HG03039 (cell line): ENCODE results near the gene EPN2.

Experiments
- ATAC-seq: cut with Tn5 transposase; IDR thresholded peaks from one replicate; pipeline ENCODE4 v1.9.1; 2021; ENCODE audit warnings: mild to moderate bottlenecking, moderate library complexity; ENCODE audit not compliant: unreplicated experiment

Gene EPN2

DNA sequence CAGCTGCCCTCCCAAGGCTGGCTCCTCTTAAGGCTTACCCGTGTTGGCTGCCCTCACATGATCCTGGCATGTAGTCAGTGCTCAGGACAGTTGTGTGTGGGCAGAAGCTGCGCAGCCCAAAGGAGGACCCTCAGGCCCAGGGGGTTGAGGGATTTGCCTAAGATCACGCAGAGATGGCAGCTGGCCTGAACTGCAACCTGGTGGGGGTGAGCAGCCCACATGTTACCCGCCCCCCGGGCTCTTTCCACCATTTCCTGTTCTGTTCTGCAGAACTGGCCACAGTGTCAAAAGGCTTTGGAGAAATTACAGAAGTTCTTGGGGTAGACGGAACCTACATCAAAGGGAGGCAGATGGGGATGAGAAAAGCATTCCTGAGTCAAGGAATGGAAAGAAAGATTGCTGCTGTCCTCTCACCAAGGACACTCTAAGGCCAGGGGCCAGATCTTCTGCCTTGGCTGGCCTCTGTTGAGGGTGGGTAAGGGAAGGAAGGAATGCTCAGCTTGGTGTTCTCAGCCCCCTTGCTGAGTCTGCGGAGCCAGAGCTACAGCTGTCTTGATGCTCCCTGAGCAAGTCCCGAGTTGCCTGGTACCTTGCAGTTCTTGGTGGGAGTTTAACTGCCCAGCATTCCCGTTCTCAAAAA lies 53.0 kb downstream of the EPN2 start:
- ATAC-seq: no peak

GRCh38 chr17:19291646-19292376 lies 54.6 kb downstream of the EPN2 start:
- ATAC-seq: no peak

- no peak for ATAC-seq
Observed at GRCh38 chr17:19292377-19292711, 55.2 kb downstream of the EPN2 start.

GRCh38 chr17:19294443-19294842 lies 57.3 kb downstream of the EPN2 start:
- no peak for ATAC-seq

GRCh38 chr17:19295473-19296135 lies 58.4 kb downstream of the EPN2 start:
- ATAC-seq: no peak

DNA sequence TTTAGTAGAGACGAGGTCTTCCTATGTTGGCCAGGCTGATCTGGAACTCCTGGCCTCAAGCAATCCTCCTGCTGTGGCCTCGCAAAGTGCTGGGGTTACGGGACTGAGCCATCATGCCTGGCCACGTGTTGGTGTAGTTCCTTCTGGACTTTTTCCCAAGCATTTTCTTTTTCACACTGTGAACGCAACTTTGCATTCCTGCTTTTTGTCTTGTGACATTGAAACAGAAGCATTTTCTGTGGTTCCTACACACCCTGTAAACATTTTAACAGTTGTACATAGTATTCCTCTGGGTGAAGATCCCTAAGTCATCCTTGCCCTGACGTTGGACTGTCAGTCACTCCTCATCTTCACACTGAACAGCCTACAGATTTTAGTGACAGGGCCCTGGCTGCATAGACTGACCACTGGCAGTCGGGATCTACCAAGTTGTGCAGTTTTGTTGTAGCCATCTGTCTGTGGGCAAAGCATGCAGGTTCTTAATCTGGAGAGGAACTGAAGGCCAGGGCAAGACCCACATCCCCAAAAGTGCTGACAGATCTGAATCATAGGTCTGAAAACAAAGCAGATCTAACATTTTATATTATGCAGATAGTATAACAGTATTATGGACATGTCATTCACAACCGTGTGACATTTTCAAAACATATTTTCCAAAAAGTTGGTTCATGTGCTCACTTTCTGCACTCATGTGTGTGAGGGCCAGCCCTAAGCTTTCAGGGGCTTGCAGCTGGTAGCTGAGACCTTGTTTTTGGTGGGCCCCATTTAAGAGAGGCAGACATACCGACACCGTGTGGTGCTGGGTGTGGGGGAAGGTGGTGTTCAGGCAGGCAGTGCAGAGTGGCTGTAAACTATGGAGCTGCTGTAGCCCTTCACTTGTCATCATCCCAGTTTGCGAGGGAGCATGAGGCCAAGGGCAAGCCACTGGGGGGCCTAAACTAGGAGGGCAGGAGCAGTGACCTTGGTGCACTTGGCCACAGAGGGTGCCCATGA lies 59.9 kb downstream of the EPN2 start:
- ATAC-seq: no peak

DNA sequence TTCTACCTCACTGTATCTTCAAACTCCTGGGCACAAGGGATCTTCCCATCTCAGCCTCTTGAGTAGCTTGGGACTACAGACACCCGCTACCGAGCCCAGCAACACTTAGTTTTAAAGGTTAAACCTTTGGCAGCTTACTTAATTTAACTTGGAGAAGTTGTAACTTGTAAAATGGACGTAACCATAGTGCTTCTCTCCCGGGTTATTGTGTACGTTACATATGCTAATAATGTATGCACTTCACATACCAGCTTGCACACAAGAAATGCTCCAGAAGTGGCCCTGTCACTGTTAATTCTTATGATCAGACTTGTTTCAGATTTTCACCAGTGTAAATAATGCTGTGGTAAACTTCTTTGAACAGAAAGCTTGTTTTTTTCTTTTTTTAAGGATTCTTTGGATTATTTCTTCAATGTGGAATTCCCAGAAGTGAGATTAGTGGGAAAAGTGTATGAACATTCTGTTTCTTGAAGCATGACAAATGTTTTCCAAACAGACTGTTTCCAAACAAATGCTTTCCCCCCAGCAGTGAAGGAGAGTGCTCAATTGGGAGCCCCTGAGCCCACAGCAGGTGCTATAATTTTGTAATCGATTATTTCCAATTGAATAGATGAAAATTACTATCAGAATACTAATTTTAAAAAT lies 61.5 kb downstream of the EPN2 start:
- no peak for ATAC-seq

DNA sequence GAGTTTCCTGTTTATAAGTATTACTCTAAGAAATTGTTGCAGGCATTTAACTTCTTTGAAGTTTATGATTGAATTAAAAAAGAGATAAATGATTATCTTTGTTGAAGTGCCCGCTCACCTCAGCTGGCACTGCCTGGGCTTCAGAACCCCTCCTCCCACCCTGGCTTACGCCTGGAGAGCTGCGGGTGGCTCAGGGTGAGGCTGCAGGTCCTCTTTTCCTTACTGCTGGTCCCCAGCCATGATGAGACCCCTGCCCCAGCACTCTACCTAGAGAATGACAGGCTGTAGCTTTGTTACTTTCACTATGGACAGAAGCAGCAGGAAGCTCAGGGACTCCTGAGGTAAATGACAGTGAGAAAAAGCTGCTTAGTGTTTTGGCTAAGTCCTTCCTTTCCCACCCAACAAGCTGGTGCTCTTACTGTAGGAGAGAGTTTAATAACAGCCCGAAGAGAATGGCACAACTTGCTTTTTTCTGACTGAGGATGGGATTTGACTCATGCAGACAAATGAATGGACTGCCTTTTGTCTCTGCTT lies 62.1 kb downstream of the EPN2 start:
- ATAC-seq: no peak

- no peak for ATAC-seq
Observed at GRCh38 chr17:19299866-19300265, 62.7 kb downstream of the EPN2 start.

GRCh38 chr17:19301274-19301951 lies 64.2 kb downstream of the EPN2 start:
- no peak for ATAC-seq

DNA sequence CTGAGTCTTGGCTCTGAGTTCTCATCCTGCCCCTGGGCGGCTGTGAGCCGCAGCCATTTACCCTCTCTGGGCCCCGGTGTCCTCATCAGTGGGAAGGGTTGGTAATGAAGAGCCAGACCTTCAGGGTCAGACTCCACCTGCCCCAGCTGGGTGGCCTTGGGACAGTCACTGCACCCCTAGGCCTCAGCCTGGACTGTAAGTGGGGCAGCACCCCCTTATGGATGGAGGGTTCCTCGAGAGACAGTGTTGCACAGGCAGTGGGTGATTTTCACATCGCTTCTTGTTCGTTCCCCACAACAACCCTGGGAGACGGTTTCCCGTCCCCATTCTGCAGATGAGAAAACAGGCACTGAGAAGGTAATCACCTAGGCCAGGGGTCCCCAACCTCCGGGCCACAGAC lies 64.8 kb downstream of the EPN2 start:
- ATAC-seq: no peak

DNA sequence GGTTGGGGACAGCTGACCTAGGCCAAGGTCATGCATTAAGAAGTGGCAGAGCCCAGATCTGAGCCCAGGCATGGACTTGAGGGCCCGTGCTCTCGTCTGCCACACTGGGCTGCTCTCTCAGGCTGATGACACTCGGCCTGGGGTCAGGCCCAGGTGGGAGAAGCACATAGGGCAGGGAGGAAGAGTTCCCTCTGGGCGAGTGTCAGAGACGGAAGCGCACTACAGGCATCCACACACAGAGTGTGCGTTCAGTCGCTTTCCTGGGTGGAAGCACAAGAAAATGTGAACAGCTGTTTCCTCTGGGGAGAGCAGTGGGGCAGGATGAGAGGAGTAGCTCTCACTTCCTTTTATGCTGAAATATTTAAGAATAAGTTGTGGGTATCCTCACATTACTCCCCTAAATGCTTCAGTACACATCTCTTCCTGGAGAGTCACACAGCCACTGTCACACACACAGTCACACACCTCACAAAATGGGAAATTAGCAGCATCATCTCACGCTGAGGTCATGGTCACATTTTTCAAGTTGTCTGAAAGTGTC lies 65.7 kb downstream of the EPN2 start:
- ATAC-seq: no peak

DNA sequence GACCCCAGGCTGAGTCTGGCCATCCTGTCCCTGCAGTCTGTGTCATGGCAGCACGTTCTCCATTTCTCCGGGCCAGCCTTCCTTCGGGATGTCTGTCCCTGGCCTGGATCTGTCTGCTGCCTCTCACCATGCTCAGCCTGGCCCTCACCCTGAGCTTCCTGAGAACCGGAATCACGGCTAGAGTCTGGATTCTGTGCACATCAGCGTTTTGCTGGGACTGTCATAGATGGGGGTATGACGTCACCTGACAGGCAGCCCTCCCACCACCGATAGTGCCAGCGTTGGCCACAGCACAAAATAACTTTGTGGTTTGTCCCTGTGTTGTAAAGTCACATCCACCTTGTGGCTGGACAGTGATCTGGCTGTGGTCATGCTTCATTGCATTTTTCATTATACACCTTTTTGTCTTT lies 66.2 kb downstream of the EPN2 start:
- ATAC-seq: no peak

- ATAC-seq: no peak
Observed at GRCh38 chr17:19304209-19304608, 67.0 kb downstream of the EPN2 start.

DNA sequence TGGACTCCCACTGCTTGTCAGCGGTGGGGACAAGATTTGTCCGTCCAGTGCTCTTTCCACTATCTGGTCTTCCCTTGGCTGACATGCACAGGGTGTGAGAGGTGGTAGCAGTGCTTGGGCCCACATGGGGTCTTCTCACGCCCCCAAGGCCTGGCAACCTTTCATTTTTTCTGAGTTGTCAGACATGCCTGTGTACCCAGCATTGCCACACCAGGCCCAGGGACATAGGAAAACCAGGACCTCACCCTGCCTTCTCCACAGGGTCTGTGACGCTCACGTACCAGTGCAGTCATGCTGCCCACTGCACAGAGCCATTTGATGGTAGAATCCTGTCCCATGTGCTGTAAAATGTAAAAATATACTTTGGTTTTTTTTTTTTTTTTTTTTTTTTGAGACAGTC lies 67.6 kb downstream of the EPN2 start:
- no peak for ATAC-seq

GRCh38 chr17:19305256-19305655 lies 68.1 kb downstream of the EPN2 start:
- no peak for ATAC-seq

DNA sequence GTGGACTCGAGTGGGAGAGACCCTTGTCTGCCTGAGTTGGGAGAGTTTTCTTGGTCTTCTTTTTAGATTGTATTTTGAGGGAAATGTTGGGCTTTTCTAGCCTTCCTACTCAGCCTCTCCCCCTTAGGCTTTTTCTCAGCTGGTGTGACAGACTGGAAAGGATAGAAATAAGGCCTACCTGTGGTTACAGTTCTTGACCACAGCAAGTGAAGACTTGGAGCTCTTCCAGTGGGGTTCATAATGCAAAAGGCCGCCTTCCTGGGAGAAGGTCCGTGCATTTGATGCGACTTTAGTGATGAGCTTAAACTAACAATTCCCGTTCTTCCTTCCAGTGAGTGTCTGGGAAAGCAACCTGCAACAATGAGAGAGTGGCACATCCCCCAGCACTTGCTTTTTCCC lies 68.6 kb downstream of the EPN2 start:
- no peak for ATAC-seq

DNA sequence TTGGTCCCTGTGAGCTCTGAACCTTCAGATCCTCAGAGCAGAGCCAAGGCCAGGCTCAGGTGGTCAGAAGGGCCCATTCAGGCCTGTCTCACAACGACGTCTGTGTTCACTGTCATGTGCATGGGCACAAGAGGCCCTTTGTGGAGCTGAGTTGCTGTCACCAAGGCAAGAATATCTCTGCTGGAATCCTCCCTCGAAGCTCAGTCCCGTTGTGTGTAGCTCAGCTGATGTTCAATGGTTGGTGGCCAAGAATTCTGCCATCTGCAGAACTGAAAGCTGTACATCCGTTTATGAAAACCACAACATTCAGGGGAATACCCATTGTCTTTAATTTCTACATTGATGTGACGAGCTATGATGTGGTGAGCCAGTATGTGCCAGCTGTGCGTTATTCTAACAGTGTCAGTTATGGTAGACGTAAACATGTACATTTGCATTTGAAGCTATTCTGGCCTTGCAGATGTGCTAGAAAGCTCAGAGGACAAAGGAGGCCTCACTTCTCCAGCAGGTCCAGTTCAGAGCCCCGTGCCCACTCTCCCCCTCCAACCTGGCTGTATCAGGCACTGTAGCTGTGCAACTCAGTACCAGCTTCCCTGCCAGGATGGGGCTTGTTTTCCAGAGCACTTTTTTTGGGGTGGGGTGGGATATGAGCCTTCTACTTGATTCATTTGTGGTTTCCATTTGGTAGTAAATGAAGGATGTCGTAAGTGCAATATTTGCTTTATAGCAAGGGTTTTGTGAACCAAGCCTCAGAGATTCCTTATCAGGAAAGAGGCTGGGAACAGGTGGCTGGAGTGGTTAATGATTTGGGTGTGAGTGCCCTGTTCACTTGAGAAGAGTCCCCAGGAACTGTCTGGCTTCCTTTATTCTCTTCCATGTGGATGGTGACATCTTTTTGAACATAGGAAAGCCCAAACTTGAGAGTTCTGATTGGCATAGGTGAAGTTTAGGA lies 69.3 kb downstream of the EPN2 start:
- ATAC-seq: peak; percentile 69
